ENCODE measurements around the gene OBP2A. TPM values are rescaled to one million over a fixed set of nuclear protein-coding genes. Genes with fewer than 3 reads are reported as not detected.

The OBP2A gene
- total RNA-seq, 2 experiments from 2014 or later = not detected

DNA sequence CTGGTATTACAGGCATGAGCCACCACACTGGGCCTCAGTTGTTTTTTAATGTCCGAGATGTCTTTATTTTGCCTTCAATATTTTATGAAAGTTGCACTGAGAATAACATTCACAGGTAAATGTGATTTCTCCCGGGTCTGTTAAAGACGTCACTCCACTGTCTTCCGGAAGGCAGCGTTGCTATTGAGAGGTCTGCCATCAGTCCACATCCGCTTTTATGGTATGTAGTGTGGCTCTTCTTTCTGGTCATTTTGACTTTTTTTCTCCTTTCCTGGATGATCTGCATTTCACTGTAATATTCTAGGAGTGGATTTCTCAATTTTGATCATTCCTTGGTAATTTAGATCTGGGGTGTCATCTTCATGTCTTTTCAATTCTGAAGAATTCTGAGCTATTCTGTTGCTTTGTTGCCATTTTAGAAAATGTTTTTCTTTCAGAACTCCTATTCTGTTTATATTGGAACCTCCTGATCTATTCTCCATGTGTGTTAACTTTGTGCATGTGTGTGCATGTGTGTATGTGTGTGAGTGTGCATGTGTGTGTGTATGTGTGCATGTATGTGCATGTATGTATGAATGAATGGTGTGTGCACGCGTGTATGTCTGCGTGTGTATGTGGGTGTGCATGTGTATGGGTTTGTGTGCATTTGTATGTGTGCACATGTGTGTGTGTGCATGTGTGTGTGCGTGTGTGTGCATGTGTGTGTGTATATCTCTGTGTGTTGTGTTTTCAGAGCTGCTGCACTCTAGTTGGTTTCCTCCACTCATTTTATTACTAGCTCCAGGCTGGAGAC is 26.6 kb upstream of the OBP2A start:
- Mint-ChIP-seq H3K36me3 (ENCODE audit: low read depth) (no peaks in the 10 kb centered on the region), H3K9me3 (no peaks in the 10 kb centered on the region), H3K27ac (no peak overlapping the region), H3K4me1 (ENCODE audit: low read depth) (no peaks in the 10 kb centered on the region), H3K4me3 (no peak overlapping the region), H3K27me3 (peaks cover 12% of the 10 kb centered on the region)
- TF ChIP-seq, protein P1, sequence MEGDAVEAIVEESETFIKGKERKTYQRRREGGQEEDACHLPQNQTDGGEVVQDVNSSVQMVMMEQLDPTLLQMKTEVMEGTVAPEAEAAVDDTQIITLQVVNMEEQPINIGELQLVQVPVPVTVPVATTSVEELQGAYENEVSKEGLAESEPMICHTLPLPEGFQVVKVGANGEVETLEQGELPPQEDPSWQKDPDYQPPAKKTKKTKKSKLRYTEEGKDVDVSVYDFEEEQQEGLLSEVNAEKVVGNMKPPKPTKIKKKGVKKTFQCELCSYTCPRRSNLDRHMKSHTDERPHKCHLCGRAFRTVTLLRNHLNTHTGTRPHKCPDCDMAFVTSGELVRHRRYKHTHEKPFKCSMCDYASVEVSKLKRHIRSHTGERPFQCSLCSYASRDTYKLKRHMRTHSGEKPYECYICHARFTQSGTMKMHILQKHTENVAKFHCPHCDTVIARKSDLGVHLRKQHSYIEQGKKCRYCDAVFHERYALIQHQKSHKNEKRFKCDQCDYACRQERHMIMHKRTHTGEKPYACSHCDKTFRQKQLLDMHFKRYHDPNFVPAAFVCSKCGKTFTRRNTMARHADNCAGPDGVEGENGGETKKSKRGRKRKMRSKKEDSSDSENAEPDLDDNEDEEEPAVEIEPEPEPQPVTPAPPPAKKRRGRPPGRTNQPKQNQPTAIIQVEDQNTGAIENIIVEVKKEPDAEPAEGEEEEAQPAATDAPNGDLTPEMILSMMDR (IDR thresholded peaks at IDR 0.05) = no peak
- ChIA-PET CTCF (no interaction called here), POLR2A (no interaction called here)
- DNase-seq = no peak
- ATAC-seq = no peak
- intact Hi-C loops (cut with micrococcal nuclease) = no loop called here

DNA sequence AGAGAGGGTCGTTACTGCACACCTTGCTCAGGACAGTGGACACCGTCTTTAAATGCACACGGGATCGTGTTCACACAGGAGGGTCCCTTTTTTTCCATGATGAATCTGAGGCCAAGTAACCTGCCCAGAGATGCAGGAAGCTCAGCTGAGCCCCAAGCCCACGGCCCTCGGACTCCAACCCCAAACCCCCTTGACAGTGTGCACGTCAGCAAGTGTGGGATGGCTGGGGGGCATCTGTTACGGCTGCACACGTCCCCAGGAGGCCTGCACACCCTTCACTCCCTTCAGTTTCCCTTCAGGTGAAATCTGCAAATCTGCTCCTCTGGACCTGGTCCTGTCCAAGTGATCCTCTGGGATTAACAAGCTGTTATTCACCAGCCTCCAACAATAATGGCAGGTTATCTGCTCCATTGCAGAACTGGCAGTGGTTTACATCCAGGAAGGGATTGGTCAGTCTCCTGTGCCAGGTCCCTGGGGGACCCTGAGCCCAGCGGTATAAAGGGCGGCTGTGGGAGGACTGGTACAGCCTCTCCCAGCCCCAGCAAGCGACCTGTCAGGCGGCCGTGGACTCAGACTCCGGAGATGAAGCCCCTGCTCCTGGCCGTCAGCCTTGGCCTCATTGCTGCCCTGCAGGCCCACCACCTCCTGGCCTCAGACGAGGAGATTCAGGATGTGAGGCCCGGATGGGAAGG is 24.9 kb upstream of the OBP2A start, which contains the start of gene LCN1:
LCN1 (plus strand) TSS at position 525 of the 692 bp plus-strand sequence; CDS start at position 583, 58 bp downstream.
- H3K27me3 Mint-ChIP-seq = peaks cover 12% of the 10 kb centered on the region
- ChIA-PET CTCF (no interaction called here), POLR2A (no interaction called here)
- H3K4me3 Mint-ChIP-seq = no peak within 1 kb of the TSS
- no peak within 1 kb of the TSS for H3K27ac Mint-ChIP-seq
- DNase-seq (no peak), ATAC-seq (no peak)
- no peaks in the 10 kb centered on the region for H3K9me3 Mint-ChIP-seq
- intact Hi-C loops (cut with micrococcal nuclease) = no loop called here
- H3K36me3 Mint-ChIP-seq (ENCODE audit: low read depth) = no peaks in the 10 kb centered on the region
- H3K4me1 Mint-ChIP-seq (ENCODE audit: low read depth) = no peaks in the 10 kb centered on the region
- TF ChIP-seq, protein P1 (IDR thresholded peaks at IDR 0.05) = no peak

DNA sequence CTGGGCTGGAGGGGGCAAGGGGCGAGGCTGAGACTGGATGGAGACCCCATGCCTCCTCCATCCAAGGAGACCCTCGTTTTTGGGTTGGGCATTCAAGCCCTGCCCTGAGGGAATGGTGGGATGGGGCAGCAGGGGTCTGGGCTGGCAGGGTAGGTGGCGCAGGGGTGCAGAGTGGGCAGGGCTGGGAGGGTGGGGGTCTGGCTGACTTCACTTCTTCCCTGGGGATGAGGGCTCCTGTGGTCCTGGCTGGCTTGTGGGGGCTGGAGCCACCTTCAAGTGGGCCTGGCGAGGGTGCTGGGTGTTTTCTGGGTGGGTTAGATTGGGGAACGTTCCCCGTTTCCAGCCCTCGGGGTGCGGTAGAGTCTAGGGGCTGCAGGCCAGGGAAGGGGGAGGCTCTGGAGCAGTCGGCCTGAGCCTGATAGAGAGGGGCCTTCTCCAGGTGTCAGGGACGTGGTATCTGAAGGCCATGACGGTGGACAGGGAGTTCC is 24.3 kb upstream of the OBP2A start:
- ChIA-PET POLR2A (no interaction called here), CTCF (no interaction called here)
- H3K27ac Mint-ChIP-seq = no peak overlapping the region
- DNase-seq = no peak
- no peaks in the 10 kb centered on the region for H3K9me3 Mint-ChIP-seq
- TF ChIP-seq, protein P1 (IDR thresholded peaks at IDR 0.05) = no peak
- ATAC-seq = no peak
- no peaks in the 10 kb centered on the region for H3K4me1 Mint-ChIP-seq (ENCODE audit: low read depth)
- no peak overlapping the region for H3K4me3 Mint-ChIP-seq
- H3K36me3 Mint-ChIP-seq (ENCODE audit: low read depth) = no peaks in the 10 kb centered on the region
- H3K27me3 Mint-ChIP-seq = peaks cover 12% of the 10 kb centered on the region
- intact Hi-C loops (cut with micrococcal nuclease) = no loop called here

DNA sequence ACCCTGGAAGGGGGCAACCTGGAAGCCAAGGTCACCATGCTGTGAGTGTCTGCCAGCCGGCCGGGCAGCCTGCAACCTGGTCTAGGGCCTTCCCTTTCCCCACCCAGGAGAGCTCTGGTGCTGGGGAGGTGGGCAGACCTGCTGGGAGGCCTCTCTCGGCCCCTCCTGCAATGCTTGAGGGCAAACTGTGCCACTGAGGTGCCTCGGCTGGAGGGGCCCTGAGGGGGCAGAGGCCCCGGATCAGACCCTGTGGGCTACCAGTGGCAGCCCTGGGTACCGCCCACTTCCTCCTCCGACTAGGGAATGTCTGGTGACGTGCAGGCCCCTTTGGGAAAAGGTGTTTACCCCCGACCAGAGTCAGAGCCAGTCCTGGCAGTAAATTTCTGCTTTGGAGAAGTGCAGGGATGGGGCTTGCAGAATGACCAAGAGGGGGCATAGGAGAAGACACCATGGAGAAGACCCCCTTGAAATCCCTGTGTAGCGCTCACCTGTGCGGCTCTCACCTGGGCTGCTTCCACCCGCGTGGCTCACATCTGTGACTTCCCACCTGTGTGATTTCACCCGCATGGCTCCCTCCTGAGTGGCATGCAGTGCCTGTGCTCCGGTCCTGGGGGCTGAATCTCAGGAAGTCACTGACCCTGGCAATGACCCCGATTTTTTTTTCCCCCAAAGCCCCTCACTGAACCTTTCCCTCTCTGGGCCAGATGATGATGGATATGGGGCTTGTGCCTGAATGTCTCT is 23.6 kb upstream of the OBP2A start:
- H3K27me3 Mint-ChIP-seq = peaks cover 12% of the 10 kb centered on the region
- H3K9me3 Mint-ChIP-seq = no peaks in the 10 kb centered on the region
- no peaks in the 10 kb centered on the region for H3K4me1 Mint-ChIP-seq (ENCODE audit: low read depth)
- no peaks in the 10 kb centered on the region for H3K36me3 Mint-ChIP-seq (ENCODE audit: low read depth)
- DNase-seq (no peak), ATAC-seq (no peak)
- ChIA-PET CTCF (no interaction called here), POLR2A (no interaction called here)
- intact Hi-C loops (cut with micrococcal nuclease) = no loop called here
- no peak overlapping the region for H3K4me3 Mint-ChIP-seq
- H3K27ac Mint-ChIP-seq = no peak overlapping the region
- TF ChIP-seq, protein P1 (IDR thresholded peaks at IDR 0.05) = no peak

All from activated CD8-positive, alpha-beta T cell treated with anti-CD3 and anti-CD28 coated beads for 36 hours (primary cell).